Measurements from ENCODE around the gene NLGN1.

Gene NLGN1

GRCh38 chr3:174116421-174116820, 718.9 kb downstream of the NLGN1 start:
- no peak for TF ChIP-seq ZNF274 (IDR thresholded peaks at IDR 0.05; ENCODE audit: low read depth, low read length)
- H3K4me3 ChIP-seq (ENCODE audit: low read length) = no peak overlapping the region

GRCh38 chr3:174120997-174121396, 723.5 kb downstream of the NLGN1 start:
- no peak for TF ChIP-seq ZNF274 (IDR thresholded peaks at IDR 0.05; ENCODE audit: low read depth, low read length)
- no peak overlapping the region for H3K4me3 ChIP-seq (ENCODE audit: low read length)

GRCh38 chr3:174122411-174122810, 724.9 kb downstream of the NLGN1 start:
- no peak for TF ChIP-seq ZNF274 (IDR thresholded peaks at IDR 0.05; ENCODE audit: low read depth, low read length)
- H3K4me3 ChIP-seq (ENCODE audit: low read length) = no peak overlapping the region

GRCh38 chr3:174125267-174125824, 727.8 kb downstream of the NLGN1 start:
- TF ChIP-seq ZNF274 (IDR thresholded peaks at IDR 0.05; ENCODE audit: low read depth, low read length) = no peak
- no peak overlapping the region for H3K4me3 ChIP-seq (ENCODE audit: low read length)

GRCh38 chr3:174126990-174127758, 729.6 kb downstream of the NLGN1 start:
- no peak overlapping the region for H3K4me3 ChIP-seq (ENCODE audit: low read length)
- no peak for TF ChIP-seq ZNF274 (IDR thresholded peaks at IDR 0.05; ENCODE audit: low read depth, low read length)

GRCh38 chr3:174132006-174132405, 734.5 kb downstream of the NLGN1 start:
- no peak overlapping the region for H3K4me3 ChIP-seq (ENCODE audit: low read length)
- no peak for TF ChIP-seq ZNF274 (IDR thresholded peaks at IDR 0.05; ENCODE audit: low read depth, low read length)

- H3K4me3 ChIP-seq (ENCODE audit: low read length) = no peak overlapping the region
- TF ChIP-seq ZNF274 (IDR thresholded peaks at IDR 0.05; ENCODE audit: low read depth, low read length) = no peak
These were observed 735.0 kb downstream of the NLGN1 start for GRCh38 chr3:174132421-174133042.

GRCh38 chr3:174146008-174146407, 748.5 kb downstream of the NLGN1 start:
- no peak overlapping the region for H3K4me3 ChIP-seq (ENCODE audit: low read length)
- no peak for TF ChIP-seq ZNF274 (IDR thresholded peaks at IDR 0.05; ENCODE audit: low read depth, low read length)

- TF ChIP-seq ZNF274 (IDR thresholded peaks at IDR 0.05; ENCODE audit: low read depth, low read length) = no peak
- H3K4me3 ChIP-seq (ENCODE audit: low read length) = no peak overlapping the region
These were observed 750.3 kb downstream of the NLGN1 start for GRCh38 chr3:174147798-174148197.

- TF ChIP-seq ZNF274 (IDR thresholded peaks at IDR 0.05; ENCODE audit: low read depth, low read length) = no peak
- H3K4me3 ChIP-seq (ENCODE audit: low read length) = no peak overlapping the region
These were observed 756.3 kb downstream of the NLGN1 start for GRCh38 chr3:174153871-174154270.

- TF ChIP-seq ZNF274 (IDR thresholded peaks at IDR 0.05; ENCODE audit: low read depth, low read length) = no peak
- no peak overlapping the region for H3K4me3 ChIP-seq (ENCODE audit: low read length)
These were observed 758.7 kb downstream of the NLGN1 start for GRCh38 chr3:174156200-174156599.

- no peak for TF ChIP-seq ZNF274 (IDR thresholded peaks at IDR 0.05; ENCODE audit: low read depth, low read length)
- no peak overlapping the region for H3K4me3 ChIP-seq (ENCODE audit: low read length)
These were observed 761.1 kb downstream of the NLGN1 start for GRCh38 chr3:174158674-174159073.

- no peak for TF ChIP-seq ZNF274 (IDR thresholded peaks at IDR 0.05; ENCODE audit: low read depth, low read length)
- no peak overlapping the region for H3K4me3 ChIP-seq (ENCODE audit: low read length)
These were observed 762.1 kb downstream of the NLGN1 start for GRCh38 chr3:174159604-174160003.

GRCh38 chr3:174162550-174162949, 765.0 kb downstream of the NLGN1 start:
- H3K4me3 ChIP-seq (ENCODE audit: low read length) = no peak overlapping the region
- no peak for TF ChIP-seq ZNF274 (IDR thresholded peaks at IDR 0.05; ENCODE audit: low read depth, low read length)

GRCh38 chr3:174168026-174168425, 770.5 kb downstream of the NLGN1 start:
- no peak overlapping the region for H3K4me3 ChIP-seq (ENCODE audit: low read length)
- no peak for TF ChIP-seq ZNF274 (IDR thresholded peaks at IDR 0.05; ENCODE audit: low read depth, low read length)

All from GM08714 (cell line).